BJ (cell line): Measurements from ENCODE around the gene SH2D2A. TPM values are rescaled to one million over a fixed set of nuclear protein-coding genes. Genes with fewer than 3 reads are reported as not detected.

ENCODE experiments used
- CTCF ChIA-PET: fragments of 350-600 bp; formaldehyde crosslinking; extraction: SDS; loops from one replicate; lab custom pipeline; 2021; ENCODE audit warnings: antibody characterized with exemption, inconsistent platforms; lab: Yijun Ruan, JAX
- POLR2A ChIA-PET: fragments of 300-600 bp; sonication (Branson Sonifier 250); formaldehyde crosslinking; extraction: SDS; loops from one replicate; lab custom pipeline; 2021; ENCODE audit warnings: antibody characterized with exemption; lab: Charles Lee
- DNase-seq: peaks from one replicate; pipeline ENCODE4 v3.0.0-alpha.2; 2011; ENCODE audit warnings: low read depth
- H3K27me3 ChIP-seq: 2 replicates; pipeline ENCODE4 v1.6.0; 2011; ENCODE audit warnings: low read length; ENCODE audit not compliant: control insufficient read depth, insufficient read depth
- H3K36me3 ChIP-seq: 2 replicates; pipeline ENCODE4 v1.5.1; 2011; ENCODE audit warnings: low read length; ENCODE audit not compliant: control insufficient read depth, insufficient read depth
- H3K4me3 ChIP-seq: 2 replicates; pipeline ENCODE4 v1.5.1; 2011; ENCODE audit warnings: low read depth, mild to moderate bottlenecking, control low read depth, low read length
- CTCF ChIP-seq: IDR thresholded peaks from 2 replicates; pipeline ENCODE4 v1.5.1; 2011; ENCODE audit warnings: low read depth, mild to moderate bottlenecking, control low read depth, inconsistent platforms, low read length, moderate library complexity; ENCODE audit not compliant: insufficient read depth
- polyA plus RNA-seq: library from polyadenylated mRNA; depleted of rRNA; stranded (reverse); fragments of >200 nt; gene quantifications from 2 replicates; pipeline ENCODE4 v1.2.3, GENCODE V29; 2011

SH2D2A gene
- polyA plus RNA-seq, 1 experiment, result 0.17 TPM

DNA sequence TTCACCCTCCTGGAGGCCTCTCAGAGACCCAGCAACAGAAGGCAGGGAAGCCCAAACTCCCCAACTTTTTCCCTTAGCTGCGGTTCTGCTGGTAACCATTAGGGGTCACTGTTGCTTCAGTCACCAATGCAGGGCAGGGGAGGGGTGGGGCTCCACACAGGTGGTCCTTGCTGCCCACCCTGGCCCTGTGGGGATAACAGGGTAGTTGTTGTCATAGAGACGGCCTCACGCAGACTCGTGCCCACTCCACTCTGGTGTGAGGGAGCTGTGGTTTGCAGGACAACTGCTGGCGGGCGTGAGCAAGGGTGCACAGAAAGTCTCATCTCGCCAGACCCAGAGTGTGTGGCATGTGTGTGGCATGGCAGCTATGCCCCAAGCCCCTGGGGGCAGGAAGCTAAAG is 22.3 kb upstream of the SH2D2A start:
- POLR2A ChIA-PET, result no interaction called here
- DNase-seq, result no peak
- Histone ChIP-seq H3K4me3 (no peak overlapping the region), H3K27me3 (peaks cover 30% of the 10 kb centered on the region), H3K36me3 (no peaks in the 10 kb centered on the region)
- CTCF ChIA-PET, result interaction anchor here (0.6 to 6.8 kb wide), 36 partner anchors 10 to 316 kb away, joined by 3 to 174 read pairs (median 5); partner anchors contain the start of genes CRABP2, INSRR, LRRC71 and MRPL24
- TF ChIP-seq CTCF, result peak; percentile 92

DNA sequence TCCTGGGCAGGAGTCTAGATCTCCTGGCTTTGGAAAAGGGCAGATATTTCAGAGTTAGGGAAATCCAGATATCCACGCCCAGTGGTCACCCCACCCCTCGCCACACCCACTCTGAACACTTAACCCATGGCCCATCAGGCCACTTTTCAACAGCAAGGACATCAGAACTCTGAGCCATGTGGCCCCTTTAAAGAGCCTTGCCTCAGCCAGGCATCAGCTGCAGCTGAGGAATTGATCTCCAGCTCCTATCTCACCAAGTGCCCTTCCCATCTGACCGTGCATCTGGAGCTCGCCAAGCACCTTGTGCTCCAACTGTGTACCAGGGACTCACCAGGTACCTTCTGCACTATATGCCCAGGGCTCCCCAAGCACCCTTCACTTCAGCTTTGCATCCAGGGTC is 20.2 kb upstream of the SH2D2A start:
- no peak for TF ChIP-seq CTCF
- H3K4me3 ChIP-seq, result no peak overlapping the region
- ChIA-PET POLR2A (no interaction called here), CTCF (interaction anchor here (0.6 to 6.8 kb wide), 15 partner anchors 11 to 381 kb away, joined by 3 to 174 read pairs (median 7); partner anchors contain the start of genes INSRR, LRRC71 and NTRK1)
- H3K27me3 ChIP-seq, result peaks cover 28% of the 10 kb centered on the region
- no peak for DNase-seq
- H3K36me3 ChIP-seq, result no peaks in the 10 kb centered on the region

DNA sequence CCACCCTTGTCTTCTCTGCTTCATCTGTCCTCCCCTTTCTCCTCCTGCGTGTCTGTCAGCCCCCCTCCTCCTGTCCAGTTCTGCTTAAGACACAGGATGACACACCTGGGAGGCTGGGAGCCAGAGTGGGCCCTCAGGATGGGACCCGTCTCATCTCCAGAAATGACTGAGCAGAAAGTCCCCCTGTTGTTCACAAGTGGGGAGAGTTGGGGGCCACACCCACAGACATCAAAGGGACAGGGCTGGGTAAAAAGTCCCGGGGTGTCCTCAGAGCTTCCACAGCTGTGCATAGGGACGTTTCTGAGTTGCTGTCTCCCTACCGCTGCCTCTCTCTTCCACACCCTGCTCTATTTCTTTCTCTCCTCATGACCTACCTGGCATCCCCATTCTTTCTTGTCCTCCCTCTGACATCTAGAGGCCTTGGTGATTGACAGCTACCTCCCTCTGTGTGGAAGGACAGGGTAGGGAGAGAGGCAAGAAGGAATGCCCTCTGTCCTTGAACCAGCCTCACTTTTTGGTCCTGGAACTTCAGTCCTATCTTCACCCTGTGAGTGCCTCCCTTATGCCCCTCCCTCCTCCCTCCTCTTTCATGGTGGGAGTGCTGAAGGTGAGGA is 19.5 kb upstream of the SH2D2A start:
- ChIA-PET POLR2A (no interaction called here), CTCF (interaction anchor here (0.6 to 6.8 kb wide), 10 partner anchors 10 to 380 kb away, joined by 3 to 174 read pairs (median 34); partner anchors contain the start of genes INSRR, LRRC71 and NTRK1)
- no peak overlapping the region for H3K4me3 ChIP-seq
- H3K36me3 ChIP-seq, result no peaks in the 10 kb centered on the region
- DNase-seq, result no peak
- peaks cover 29% of the 10 kb centered on the region for H3K27me3 ChIP-seq
- TF ChIP-seq CTCF, result no peak

- POLR2A ChIA-PET, result no interaction called here
- no peaks in the 10 kb centered on the region for H3K36me3 ChIP-seq
- peaks cover 33% of the 10 kb centered on the region for H3K27me3 ChIP-seq
- no peak for TF ChIP-seq CTCF
- CTCF ChIA-PET, result interaction anchor here (1.1 to 2.8 kb wide), 3 partner anchors 12 to 26 kb away, joined by 4 to 12 read pairs (median 8); partner anchors contain the start of gene NTRK1
- H3K4me3 ChIP-seq, result no peak overlapping the region
- DNase-seq, result no peak
These were observed 17.7 kb upstream of the SH2D2A start for GRCh38 chr1:156834322-156834721.

DNA sequence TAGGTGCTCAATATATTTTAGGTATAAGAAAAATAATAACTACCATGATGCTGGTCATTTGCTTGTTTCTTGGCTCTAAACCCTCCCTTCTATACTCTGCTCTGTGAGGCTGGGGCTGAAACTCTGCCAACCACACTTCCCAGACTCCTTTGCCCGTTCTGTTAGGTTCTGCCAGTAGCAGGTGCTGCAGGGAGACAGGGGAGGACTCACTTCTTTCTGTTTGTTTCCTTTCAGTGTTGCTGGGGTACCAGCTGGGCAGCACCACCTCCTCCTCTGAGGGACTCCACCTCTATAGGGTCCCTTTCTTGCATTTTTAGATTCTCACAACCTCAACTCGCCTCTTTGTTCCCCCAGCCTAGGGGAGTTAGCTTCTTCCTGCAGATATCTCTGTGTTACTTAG is 17.0 kb upstream of the SH2D2A start:
- Histone ChIP-seq H3K4me3 (no peak overlapping the region), H3K36me3 (no peaks in the 10 kb centered on the region), H3K27me3 (peaks cover 34% of the 10 kb centered on the region)
- DNase-seq, result no peak
- ChIA-PET POLR2A (no interaction called here), CTCF (interaction anchor here (1.1 to 2.8 kb wide), 4 partner anchors 11 to 37 kb away, joined by 4 to 12 read pairs (median 8); partner anchors contain the start of gene NTRK1)
- no peak for TF ChIP-seq CTCF
